Measurements from ENCODE around the gene TSNAX.

DNA sequence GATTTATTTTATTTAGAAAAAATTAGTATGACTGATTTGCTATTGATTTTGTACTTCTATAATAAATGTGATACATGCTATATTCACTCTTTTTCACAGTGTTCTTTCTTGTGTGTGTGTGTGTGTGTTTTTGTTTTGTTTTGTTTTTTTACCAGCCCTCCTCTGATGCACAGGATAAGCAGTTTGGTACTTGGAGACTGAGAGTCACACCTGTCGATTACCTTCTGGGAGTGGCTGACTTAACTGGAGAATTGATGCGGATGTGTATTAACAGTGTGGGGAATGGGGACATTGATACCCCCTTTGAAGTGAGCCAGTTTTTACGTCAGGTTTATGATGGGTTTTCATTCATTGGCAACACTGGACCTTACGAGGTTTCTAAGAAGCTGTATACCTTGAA lies 35.9 kb downstream of the TSNAX start:
- TF ChIP-seq SUZ12 (IDR thresholded peaks at IDR 0.05; ENCODE audit: extremely low read depth, insufficient read depth, insufficient read length): no peak
- no peak for TF ChIP-seq ZNF274 (IDR thresholded peaks at IDR 0.05; ENCODE audit: low read depth, low read length)

Measured in NT2/D1 (cell line).